Muscle layer of colon (tissue), 2 donors: ENCODE measurements around the gene TBCEL.
"Not testable (repeated sequence)": the region's sequence is repeated elsewhere in the genome, so short reads cannot be mapped to it uniquely, and the experiment has no call there.

Experiments used
- H3K27ac ChIP-seq: one replicate; pipeline ENCODE4 v1.7.0; 2013; ENCODE audit warnings: low read depth, mild to moderate bottlenecking, low read length, moderate library complexity
- H3K27me3 ChIP-seq, 2 donors: one replicate each; pipeline ENCODE4 v1.7.0; 2013; ENCODE audit warnings: low read length in 2 of 2, mild to moderate bottlenecking in 2 of 2; ENCODE audit not compliant: insufficient read depth in 2 of 2, control insufficient read depth in 1 of 2
- H3K36me3 ChIP-seq: one replicate; pipeline ENCODE4 v1.7.0; 2013; ENCODE audit warnings: mild to moderate bottlenecking, low read length; ENCODE audit not compliant: insufficient read depth
- H3K4me1 ChIP-seq: one replicate; pipeline ENCODE4 v1.7.0; 2013; ENCODE audit warnings: mild to moderate bottlenecking, low read length; ENCODE audit not compliant: insufficient read depth
- H3K4me3 ChIP-seq, 2 donors: one replicate each; pipeline ENCODE4 v1.7.0; 2013; ENCODE audit warnings: low read length in 2 of 2, low read depth in 1 of 2, mild to moderate bottlenecking in 1 of 2, moderate library complexity in 1 of 2
- H3K9ac ChIP-seq: one replicate; pipeline ENCODE4 v1.7.0; 2013; ENCODE audit warnings: low read length
- H3K9me3 ChIP-seq: one replicate; pipeline ENCODE4 v1.7.0; 2013; ENCODE audit warnings: mild to moderate bottlenecking, low read length
- donor health status: abdominal sarcoma.
- donor health status: Adenocarcinoma of cecum.

The TBCEL gene

DNA sequence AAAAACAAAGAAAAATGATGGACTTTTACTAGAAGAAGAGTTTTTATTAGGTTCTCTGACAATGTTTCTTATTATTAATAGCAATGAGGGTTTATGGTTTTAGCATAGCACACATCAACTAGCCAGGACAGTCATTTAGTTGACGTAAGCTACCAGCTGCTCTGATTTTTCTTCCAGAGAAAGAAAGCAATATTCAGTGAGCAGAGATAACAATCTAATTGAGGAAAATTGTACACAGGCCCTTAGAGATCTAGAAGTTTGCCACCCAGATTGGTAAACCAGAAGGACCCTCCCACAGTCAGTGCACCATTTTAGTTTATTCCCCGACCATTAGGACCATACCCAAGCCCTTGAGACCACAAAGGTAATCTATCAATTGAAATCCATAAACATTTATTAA, 28.7 kb upstream of the TBCEL start:
- no peak overlapping the region for H3K4me3 ChIP-seq
- no peak overlapping the region for H3K9ac ChIP-seq
- H3K4me1 ChIP-seq = no peaks in the 10 kb centered on the region
- no peaks in the 10 kb centered on the region for H3K27me3 ChIP-seq
- no peaks in the 10 kb centered on the region for H3K36me3 ChIP-seq
- H3K9me3 ChIP-seq = no peaks in the 10 kb centered on the region
- no peak overlapping the region for H3K27ac ChIP-seq

DNA sequence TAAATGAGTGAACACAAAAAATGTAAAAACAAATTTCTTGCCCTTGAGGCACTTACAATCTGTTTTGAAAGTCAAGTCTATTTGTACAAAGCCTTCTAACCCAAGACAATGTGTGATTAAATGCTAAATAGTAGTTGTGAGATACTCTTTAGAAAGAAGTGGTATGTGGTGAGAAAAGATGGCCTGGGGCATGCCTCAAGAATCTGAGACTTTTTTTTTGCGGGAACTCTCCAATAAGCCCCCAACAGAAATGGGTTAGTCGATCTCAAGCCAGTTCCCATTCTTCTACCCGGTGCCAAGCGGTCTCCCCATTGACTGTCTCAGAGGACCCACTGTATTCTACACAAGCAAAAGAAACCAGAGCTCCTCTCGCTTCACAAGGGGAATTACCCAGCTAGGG, 26.9 kb upstream of the TBCEL start:
- Histone ChIP-seq H3K4me1 (no peaks in the 10 kb centered on the region), H3K4me3 (no peak overlapping the region), H3K27ac (no peak overlapping the region), H3K9me3 (no peaks in the 10 kb centered on the region), H3K36me3 (no peaks in the 10 kb centered on the region), H3K27me3 (no peaks in the 10 kb centered on the region), H3K9ac (no peak overlapping the region)

DNA sequence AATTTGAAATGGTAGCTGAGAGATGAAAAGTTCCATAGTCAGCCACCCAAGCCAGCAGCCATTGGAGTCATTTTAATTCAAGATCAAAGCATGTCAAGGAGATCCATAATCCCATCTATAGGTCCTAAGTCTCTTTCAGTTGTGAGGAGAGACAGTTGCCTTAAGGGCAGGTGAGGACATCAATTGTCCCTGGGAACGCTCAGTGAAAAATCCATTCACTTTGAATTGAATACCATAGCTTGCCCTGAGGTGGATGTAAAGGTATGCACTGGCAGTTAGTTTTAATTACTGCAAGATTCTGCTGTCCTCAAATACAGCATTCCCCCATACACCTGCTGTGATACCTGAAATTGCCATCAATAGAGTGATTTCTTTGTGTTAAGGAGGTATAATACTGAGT, 25.3 kb upstream of the TBCEL start:
- Histone ChIP-seq H3K9me3 (no peaks in the 10 kb centered on the region), H3K9ac (no peak overlapping the region), H3K4me3 (no peak overlapping the region), H3K27me3 (no peaks in the 10 kb centered on the region), H3K27ac (no peak overlapping the region), H3K4me1 (no peaks in the 10 kb centered on the region), H3K36me3 (no peaks in the 10 kb centered on the region)

DNA sequence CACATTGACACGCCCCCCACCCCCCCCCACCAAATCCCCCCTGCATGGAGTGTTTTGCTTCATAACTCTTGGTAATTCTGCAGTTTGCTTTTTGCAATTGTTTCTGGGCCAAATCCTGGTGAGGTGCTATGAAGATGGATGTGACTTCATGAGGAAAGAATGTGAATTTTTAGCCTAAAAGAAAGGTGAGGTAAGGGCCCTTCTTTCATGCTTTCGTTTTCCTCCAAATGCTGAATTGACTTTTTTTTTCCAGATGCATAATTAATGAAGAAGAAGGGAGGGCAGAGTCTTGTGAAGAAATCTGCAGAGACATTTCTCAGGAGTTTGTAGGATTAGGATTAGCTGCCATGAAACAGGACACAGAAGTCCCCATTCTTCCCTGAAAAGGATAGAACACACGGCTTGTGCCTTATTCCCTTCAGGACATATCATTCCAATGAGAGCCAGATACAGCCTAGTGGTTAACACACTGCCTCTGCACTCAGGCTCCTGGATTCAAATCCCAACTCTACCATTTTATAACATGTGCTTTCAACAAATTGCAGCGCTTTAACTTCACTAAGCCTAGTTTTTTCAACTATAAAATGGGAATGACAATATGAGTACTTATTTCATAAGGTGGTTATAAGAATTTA, 19.6 kb upstream of the TBCEL start:
- no peak overlapping the region for H3K4me3 ChIP-seq
- no peaks in the 10 kb centered on the region for H3K27me3 ChIP-seq
- H3K4me1 ChIP-seq = no peaks in the 10 kb centered on the region
- H3K9me3 ChIP-seq = no peaks in the 10 kb centered on the region
- no peak overlapping the region for H3K27ac ChIP-seq
- no peak overlapping the region for H3K9ac ChIP-seq
- H3K36me3 ChIP-seq = no peaks in the 10 kb centered on the region

DNA sequence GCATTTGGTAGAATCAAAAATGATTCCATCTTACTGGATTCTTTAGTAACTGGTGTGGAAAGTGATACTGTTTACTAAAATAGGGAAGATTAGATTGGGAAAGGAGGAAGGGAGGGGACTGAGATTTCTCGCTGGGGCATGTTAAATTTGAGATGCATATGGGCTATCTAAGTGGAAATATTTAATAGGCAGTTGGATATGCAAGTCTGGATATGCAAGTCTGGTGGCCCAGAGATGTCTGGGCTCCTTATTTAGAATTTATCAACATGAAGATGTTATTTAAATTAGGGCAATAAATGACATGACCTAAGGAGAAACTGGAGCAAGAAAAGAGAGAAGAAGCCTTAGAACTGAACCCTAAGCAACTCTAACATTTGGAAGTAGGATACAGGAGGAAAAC, 17.0 kb upstream of the TBCEL start:
- Histone ChIP-seq H3K9me3 (no peaks in the 10 kb centered on the region), H3K4me1 (no peaks in the 10 kb centered on the region), H3K27ac (no peak overlapping the region), H3K4me3 (no peak overlapping the region), H3K9ac (no peak overlapping the region), H3K27me3 (no peaks in the 10 kb centered on the region), H3K36me3 (no peaks in the 10 kb centered on the region)

DNA sequence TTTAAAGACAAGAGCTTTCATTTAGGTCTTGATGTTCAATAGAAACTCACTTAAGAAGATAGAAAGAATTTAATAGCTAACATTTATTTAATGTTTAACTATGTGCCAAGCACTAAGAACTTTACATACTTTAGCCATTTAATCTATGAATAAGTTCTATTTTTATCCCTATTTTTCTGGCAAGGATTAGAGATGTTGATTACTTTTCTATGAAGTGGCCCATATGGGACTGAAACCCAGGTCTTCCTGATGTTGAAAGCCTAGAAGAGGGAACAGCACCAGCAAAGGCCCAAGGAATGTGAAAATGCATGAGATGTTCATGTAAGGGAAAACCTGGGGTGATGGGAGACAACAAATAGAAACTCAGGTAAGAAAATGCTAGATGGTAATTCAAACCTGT, 15.4 kb upstream of the TBCEL start:
- H3K9me3 ChIP-seq = no peaks in the 10 kb centered on the region
- H3K4me1 ChIP-seq = no peaks in the 10 kb centered on the region

DNA sequence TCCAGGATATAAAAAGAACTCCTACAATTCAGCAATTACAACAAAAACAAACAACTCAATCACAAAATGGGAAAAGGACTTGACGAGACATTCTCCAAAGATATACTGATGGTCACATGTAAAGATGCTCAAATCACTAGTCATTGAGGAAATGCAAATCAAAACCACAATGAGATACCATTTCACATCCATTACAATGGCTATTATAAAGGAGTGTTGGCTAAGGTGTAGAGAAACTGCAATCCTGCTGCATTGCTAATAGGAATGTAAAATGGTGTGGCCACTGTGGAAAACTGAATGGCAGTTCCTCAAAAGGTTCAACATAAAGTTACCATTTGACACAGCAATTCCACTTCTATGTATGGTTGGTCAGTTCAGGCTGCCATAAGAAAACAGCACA, 11.8 kb upstream of the TBCEL start:
- Histone ChIP-seq H3K36me3 (no peaks in the 10 kb centered on the region), H3K27ac (no peak overlapping the region)

More for the DNA sequence above, 15.4 kb upstream of the TBCEL start:
- Histone ChIP-seq H3K27me3 (no peaks in the 10 kb centered on the region), H3K4me3 (no peak overlapping the region), H3K27ac (no peak overlapping the region), H3K36me3 (no peaks in the 10 kb centered on the region), H3K9ac (no peak overlapping the region)

DNA sequence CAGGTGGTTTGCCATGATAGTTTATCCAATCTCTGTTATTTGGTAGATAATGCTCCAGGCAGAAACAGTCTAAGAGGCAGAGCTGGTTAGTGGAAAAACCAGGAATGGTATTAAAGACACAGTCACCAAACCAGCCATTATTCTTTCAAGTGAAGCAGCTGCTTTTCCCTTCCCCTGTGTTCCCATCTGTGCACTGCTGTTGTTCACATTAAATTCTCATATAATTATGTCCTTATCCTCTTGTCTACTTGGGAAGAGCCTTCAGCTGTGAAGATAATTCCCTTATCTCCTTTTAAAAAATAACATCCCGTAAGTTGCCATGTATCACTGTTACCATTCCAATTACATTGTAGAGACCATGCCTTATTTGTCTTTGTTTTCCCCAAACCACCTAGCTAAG, 5.2 kb upstream of the TBCEL start:
- Histone ChIP-seq H3K9me3 (no peaks in the 10 kb centered on the region), H3K4me3 (no peak overlapping the region), H3K4me1 (peaks cover 4% of the 10 kb centered on the region), H3K36me3 (no peaks in the 10 kb centered on the region), H3K27ac (no peak overlapping the region), H3K27me3 (no peaks in the 10 kb centered on the region), H3K9ac (no peak overlapping the region)

More for the DNA sequence above, 11.8 kb upstream of the TBCEL start:
- Histone ChIP-seq H3K27me3 (no peaks in the 10 kb centered on the region), H3K4me3 (no peak overlapping the region), H3K4me1 (no peaks in the 10 kb centered on the region), H3K9ac (no peak overlapping the region), H3K9me3 (no peaks in the 10 kb centered on the region)

DNA sequence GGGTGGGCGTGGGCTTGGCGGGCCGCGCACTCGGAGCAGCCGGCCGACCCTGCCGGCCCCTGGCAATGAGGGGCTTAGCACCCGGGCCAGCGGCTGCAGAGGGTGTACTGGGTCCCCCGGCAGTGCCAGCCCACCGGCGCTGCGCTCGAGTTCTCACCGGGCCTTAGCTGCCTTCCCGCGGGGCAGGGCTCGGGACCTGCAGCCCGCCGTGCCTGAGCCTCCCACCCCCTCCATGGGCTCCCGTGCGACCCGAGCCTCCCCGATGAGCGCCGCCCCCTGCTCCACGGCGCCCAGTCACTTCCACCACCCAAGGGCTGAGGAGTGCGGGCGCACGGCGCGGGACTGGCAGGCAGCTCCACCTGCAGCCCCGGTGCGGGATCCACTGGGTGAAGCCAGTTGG, 2.2 kb upstream of the TBCEL start:
- H3K4me3 ChIP-seq, H3K27me3 ChIP-seq, H3K27ac ChIP-seq, H3K9ac ChIP-seq, H3K36me3 ChIP-seq, H3K9me3 ChIP-seq: not testable (repeated sequence)
- H3K4me1 ChIP-seq = peaks cover 19% of the 10 kb centered on the region

DNA sequence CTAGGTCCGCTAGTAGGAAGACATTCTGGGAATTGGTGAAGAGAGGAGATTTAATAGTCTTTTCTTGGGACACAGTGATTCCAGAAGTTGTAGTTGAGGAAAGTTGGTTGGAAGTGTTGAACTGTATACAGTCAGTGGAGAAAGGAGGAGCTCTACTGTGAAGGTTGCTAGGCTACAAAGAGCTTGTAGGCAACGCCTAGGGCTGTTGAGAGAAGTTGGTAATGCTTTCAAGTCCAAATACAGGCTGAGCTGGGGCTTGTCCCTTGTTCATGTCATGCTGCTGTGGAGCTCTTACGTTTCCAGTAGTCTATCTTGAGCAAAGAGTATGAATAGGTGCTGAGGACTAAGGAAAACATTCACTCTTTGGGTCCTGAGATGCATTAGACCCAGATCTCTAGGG, 1.1 kb downstream of the TBCEL start:
- no peak overlapping the region for H3K27ac ChIP-seq
- peak overlapping the region; percentile 71 to 80 for H3K4me3 ChIP-seq
- H3K9me3 ChIP-seq = no peaks in the 10 kb centered on the region
- peaks cover 19% of the 10 kb centered on the region for H3K4me1 ChIP-seq
- H3K27me3 ChIP-seq = no peaks in the 10 kb centered on the region
- no peak overlapping the region for H3K9ac ChIP-seq
- H3K36me3 ChIP-seq = no peaks in the 10 kb centered on the region

DNA sequence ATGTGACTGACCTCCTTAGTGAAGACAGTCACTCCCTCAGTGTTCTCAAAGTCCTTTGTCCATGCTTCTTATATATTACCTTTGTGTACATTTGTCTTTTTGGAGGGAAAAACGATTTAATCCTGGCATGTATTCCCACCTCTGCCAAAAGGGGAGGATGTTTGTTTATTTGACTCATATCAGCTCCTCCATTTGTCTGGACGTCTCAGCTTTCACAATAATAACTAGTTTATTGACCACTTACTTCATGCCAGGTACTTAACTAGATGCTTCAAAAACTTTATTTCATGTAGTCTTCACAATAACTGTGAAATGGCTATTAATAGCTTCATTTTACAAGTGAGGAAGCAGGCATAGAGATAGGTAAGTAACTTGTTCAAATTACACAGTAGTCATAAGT, 5.3 kb downstream of the TBCEL start:
- no peak overlapping the region for H3K27ac ChIP-seq
- peaks cover 14% of the 10 kb centered on the region for H3K4me1 ChIP-seq
- H3K9ac ChIP-seq = no peak overlapping the region
- no peaks in the 10 kb centered on the region for H3K27me3 ChIP-seq
- H3K4me3 ChIP-seq = no peak overlapping the region
- H3K36me3 ChIP-seq = no peaks in the 10 kb centered on the region
- H3K9me3 ChIP-seq = no peaks in the 10 kb centered on the region

DNA sequence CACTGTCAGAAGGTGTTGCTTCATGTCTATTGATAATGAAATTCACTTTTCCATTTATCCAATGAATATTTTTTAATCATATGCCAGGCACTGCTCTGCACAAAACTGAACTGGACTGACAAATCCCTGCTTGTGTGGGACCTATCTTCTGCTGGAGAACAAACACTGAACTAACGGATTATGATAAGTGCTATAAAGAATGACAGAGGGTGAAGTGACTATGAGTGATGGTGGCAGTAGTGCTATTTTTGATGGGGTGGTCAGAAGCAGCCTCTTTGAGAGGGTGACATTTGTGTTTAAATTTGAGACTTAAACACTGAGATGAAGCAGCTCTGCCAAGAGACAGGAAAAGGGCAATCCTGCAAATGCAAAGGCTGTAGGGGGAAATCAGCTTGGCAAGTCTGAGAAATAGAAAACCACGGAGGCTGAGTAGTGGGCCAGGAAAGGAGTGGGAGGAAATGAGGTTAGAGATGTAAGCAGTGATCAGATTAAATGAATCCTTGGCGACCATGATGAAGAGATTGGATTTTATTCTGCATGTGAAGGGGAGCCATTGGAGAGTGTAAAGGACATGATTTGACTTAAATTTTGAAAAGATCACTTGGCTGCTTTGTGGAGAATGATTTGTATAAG, 6.0 kb downstream of the TBCEL start:
- H3K27me3 ChIP-seq = no peaks in the 10 kb centered on the region
- no peaks in the 10 kb centered on the region for H3K9me3 ChIP-seq
- no peak overlapping the region for H3K9ac ChIP-seq
- H3K4me1 ChIP-seq = peaks cover 10% of the 10 kb centered on the region
- no peaks in the 10 kb centered on the region for H3K36me3 ChIP-seq
- H3K4me3 ChIP-seq = no peak overlapping the region
- H3K27ac ChIP-seq = no peak overlapping the region
